ENCODE measurements around the gene DNAH1.

The DNAH1 gene

DNA sequence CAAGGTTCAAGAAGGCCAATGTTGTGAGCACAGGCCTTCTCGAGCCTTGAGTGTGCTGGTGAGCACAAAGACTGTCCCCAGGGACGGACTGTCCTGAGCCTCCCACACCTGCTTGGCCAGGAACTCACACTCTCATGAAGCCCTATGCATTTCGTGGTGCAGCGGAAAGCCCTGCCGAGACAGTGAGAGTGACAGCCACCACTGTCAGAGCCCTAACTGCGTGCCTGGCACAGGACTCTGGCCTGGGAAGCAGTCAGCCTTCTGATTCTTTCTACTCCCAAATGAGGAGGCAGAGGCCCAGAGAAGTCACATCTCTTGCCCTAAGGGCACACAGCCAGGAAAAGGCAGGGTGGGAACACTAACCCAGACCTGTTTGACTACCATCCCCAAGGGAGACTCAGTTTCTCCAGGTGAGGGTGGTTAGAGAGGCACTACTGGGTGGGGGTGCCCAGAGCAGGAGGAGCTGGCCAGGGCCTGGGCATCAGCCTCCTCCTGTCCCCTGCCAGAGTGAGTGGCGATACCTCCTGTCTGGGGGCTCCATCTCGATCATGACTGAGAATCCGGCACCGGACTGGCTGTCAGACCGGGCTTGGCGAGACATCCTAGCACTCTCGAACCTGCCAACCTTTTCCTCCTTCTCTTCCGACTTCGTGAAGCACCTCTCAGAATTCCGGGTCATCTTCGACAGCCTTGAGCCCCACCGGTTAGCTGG, 78.0 kb downstream of the DNAH1 start:
- no peak for DNase-seq

DNA sequence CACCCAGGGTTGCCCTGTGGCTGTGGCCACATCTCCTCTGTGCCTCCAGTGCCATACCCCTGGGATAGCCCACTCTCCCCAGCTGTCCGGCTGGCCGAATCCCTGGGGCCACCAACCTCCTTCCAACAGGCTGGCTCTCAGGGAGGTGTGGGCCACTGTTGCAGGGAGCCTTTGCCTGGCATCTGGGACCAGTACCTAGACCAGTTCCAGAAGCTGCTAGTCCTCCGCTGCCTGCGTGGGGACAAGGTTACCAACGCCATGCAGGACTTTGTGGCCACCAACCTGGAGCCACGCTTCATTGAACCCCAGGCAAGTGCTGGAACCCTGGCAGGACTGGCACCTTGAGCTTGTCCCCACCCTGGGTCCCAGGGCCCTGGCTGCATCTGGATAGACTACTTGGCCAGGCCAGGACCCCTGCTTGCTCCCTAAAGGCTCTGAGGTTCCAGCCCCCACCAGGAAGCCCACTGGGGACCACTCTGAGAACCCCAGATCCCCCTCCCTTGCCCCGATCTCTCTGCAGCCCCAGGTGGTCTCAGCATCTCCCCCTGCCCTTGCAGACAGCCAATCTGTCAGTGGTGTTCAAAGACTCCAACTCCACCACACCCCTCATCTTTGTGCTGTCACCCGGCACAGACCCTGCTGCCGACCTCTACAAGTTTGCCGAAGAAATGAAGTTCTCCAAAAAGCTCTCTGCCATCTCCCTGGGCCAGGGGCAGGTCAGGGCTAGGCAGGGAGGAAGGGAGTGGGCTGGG, 78.8 kb downstream of the DNAH1 start:
- no peak for DNase-seq

DNA sequence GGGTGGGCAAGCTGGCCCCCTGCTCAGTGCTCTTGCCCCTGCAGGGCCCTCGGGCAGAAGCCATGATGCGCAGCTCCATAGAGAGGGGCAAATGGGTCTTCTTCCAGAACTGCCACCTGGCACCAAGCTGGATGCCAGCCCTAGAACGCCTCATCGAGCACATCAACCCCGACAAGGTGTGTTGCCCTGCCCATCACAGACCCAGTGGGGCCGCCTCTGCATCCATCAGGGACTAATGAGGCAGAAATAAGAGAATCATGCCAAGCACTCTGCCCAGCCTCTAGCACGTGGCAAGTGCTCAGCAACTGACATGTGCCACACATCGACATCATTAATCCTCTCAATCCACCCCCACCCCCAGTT, 79.4 kb downstream of the DNAH1 start:
- DNase-seq = no peak

DNA sequence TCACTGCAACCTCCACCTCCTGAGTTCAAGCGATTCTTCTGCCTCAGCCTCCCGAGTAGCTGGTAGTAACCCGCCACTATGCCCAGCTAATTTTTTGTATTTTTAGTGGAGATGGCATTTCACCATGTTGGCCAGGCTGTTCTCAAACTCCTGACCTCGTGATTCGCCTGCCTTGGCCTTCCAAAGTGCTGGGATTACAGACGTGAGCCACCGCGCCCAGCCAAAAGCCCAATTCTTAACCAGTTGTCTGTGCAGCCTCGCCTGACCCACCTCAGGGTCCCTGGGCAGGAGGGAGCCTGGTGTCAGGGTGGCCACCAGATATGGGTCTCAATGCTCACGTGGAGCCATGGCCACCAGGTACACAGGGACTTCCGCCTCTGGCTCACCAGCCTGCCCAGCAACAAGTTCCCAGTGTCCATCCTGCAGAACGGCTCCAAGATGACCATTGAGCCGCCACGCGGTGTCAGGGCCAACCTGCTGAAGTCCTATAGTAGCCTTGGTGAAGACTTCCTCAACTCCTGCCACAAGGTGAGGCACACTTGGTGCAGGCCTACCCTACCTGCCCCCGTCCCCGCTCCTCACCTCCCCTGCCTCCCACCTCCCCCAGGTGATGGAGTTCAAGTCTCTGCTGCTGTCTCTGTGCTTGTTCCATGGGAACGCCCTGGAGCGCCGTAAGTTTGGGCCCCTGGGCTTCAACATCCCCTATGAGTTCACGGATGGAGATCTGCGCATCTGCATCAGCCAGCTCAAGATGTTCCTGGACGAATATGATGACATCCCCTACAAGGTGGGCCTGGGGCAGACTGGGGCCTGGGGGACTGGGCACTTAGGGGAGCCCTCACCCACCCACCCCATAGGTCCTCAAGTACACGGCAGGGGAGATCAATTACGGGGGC, 80.1 kb downstream of the DNAH1 start:
- DNase-seq = no peak

DNA sequence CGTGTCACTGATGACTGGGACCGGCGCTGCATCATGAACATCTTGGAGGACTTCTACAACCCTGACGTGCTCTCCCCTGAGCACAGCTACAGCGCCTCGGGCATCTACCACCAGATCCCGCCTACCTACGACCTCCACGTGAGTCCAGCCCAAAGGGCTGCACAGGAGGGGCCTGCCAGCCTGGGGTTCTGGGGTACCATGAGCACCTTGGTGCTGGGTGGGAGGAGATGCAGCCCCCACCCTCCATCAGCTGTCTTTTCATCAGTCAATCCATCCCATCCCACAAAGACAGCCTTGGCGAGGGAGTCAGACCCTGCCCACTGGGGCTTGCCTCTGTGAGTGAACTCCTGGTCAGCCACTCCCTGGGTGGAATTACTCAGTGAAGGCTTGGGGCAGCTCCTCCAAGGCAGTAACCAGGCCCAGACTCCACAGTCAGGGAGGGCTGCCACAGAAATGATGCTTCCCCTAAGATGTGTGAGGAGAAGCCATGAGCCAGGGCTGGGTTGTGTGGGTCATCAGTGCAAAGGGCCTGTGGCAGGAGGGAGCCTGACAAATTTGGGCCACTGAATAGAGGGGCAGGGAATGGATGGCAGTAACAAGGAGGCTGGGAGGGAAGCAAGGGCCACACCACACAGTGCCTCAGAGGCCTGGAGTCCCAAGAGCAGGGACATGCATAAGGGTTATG, 80.9 kb downstream of the DNAH1 start:
- no peak for DNase-seq

DNA sequence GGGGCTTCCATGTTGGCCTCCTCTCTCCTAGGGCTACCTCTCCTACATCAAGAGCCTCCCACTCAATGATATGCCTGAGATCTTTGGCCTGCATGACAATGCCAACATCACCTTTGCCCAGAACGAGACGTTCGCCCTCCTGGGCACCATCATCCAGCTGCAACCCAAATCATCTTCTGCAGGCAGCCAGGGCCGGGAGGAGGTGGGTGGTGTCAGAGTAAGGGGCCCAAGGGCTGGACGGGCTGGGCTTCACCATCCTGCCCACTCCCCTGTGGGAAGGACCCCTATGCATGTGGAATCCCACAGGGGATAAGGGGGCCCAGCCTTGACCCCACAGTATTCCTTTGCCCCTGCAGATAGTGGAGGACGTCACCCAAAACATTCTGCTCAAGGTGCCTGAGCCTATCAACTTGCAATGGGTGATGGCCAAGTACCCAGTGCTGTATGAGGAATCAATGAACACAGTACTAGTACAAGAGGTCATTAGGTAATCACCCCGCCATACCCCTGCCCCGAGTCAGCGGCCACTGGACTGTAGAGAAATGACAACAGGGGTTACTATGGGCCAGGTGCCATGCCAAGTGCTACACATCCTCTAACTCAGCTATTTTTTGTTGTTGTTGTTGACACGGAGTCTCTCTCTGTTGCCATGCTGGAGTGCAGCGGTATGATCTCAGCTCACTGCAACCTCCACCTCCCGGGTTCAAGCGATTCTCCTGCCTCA, 81.7 kb downstream of the DNAH1 start:
- no peak for DNase-seq

DNA sequence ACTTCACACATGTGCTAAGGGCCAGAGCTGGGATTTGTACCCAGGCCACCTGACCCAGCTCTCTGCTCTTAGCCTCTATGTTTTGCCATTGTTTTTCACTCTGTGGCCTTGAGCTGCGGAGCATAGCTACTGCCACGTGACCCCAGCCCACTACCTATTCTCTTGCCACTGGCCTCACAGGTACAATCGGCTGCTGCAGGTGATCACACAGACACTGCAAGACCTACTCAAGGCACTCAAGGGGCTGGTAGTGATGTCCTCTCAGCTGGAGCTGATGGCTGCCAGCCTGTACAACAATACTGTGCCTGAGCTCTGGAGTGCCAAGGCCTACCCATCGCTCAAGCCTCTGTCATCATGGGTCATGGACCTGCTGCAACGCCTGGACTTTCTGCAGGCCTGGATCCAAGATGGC, 82.6 kb downstream of the DNAH1 start:
- DNase-seq = no peak

DNA sequence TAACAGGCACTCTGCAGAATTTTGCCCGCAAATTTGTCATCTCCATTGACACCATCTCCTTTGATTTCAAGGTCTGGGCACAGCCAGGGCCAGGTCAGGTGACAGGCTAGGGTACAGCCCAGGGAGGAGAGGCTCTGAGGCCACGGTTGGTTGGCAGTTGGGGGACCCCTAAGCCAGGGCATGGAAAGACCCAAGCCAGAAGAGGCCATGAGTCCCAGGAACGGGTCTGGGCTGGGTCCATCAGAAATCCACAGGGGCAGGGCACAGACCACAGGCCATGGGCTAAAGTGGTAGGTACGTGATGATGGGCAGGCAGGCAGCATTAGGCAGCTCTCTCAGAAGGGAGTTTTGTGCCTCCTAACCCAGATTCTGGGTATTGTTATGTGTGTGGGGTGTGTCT, 83.0 kb downstream of the DNAH1 start:
- no peak for DNase-seq

DNA sequence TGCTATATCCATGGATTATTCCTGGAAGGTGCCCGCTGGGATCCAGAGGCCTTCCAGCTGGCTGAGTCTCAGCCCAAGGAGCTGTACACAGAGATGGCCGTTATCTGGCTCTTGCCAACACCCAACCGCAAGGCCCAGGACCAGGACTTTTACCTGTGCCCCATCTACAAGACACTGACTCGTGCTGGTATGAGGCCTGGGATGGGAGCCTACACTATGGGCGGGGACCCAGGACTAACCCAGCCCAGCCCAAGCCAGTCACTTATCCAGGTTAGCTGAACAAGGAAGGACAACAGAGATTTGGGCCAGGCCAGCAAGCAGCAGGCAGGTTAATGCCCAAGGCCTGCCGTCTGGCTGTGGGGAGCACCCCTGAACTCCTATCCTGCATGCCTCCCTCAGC, 83.5 kb downstream of the DNAH1 start:
- no peak for DNase-seq

DNA sequence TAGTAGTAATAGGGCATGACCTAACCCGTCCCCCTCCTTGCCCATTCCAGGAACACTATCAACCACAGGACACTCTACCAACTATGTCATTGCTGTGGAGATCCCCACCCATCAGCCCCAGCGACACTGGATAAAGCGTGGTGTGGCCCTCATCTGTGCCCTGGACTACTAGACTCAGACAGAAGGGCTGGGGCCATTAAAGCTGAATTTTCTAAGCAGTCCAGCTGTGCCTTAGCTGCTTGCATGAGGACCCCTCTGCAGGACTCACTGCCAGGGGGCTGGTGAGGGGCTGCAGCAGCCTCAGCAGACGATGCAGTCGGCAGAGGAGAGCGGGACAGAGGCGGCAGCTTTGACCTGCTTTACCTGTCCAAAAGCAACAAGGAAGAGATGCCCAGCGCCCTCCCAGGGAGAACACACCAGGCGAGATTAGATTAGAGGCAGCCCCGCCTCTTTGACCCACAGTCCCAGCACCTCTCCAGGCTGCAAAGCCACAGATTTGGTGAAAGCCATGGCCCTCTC, 84.2 kb downstream of the DNAH1 start:
- DNase-seq = no peak

DNA sequence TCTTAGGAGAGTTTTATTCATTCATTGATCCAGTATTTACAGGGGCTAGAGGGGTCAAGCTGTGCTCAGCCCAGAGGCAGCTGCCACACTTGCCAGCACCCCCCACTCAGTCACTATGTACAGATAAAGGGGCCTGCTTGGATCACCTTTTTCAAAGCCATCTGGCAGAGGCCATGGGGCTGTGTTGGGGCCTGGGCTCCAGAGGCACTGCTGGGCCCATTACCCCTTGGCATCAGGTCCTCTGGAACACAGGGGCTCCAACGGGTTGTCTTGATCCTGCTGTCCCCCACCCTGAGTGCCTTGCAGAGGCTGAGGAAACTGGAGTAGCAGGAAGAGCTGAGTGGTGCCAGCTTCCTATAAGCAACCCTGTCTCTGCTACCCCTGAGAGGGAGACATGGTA, 84.9 kb downstream of the DNAH1 start:
- no peak for DNase-seq

DNA sequence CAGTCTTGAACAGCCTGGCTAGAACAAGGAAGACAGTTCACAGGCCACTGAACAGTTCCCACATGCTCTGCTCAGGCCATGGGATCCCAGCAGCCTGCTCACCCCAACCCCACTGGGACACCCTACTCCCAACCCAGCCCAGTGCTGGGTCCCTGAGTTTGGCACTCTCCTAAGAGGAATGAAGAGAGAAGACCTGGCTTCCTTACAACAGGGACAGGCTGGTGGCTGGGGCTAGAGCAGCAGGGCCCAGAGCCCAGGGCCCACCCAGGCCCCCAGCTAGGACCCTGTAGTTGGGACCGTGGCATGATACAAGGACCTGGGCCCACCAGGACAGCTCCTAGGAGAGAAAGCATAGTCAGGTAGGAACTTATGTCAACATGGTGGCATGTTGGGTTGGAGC, 85.4 kb downstream of the DNAH1 start:
- no peak for DNase-seq

DNA sequence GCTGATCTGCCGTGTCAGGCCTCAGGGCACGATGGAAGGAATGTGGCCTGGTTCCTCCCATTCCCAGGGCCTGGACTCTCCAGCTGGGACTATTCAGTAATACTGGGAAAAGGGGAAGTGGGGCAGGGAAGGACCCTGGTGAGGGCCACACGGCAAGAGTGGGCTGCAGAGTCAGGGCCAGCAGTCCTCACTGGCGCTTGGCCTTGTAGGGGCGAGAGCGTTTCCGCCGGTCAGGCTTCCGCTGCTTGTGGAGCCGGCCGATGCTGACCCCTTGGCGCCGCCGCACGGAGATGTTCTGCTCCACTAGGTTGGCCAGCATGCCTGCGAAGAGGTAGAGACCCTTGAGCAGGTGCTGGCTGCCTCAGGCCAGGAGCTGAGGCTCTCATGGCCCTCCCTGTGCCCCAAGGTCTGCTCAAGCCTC, 86.0 kb downstream of the DNAH1 start:
- no peak for DNase-seq

DNA sequence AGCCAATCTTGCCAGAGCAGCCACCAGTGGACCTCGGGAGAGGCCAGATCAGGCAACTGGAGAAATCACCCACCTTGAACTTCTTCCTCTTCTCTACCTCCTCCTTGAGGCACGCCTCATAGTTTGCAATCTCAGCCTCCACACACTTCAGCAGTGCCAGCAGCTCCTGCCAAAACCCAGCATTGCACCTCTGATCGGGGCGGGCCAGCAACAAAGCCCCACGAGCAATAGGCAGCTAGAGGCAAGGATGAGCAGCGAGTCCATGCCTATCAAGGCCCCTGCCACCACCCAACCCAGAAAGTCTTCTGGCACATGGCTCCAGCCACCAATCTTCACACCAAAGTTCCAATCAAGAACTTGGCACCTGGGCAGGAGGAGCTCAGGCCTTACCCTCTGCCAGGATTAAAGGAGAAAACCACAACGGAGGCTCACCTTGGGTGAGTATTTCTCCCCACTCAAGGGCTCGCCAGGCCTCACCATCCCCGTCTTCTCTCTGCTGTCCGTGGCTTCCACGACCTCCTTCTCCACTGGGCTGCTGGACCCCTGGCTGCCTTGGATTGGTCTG, 86.7 kb downstream of the DNAH1 start:
- DNase-seq = no peak

DNA sequence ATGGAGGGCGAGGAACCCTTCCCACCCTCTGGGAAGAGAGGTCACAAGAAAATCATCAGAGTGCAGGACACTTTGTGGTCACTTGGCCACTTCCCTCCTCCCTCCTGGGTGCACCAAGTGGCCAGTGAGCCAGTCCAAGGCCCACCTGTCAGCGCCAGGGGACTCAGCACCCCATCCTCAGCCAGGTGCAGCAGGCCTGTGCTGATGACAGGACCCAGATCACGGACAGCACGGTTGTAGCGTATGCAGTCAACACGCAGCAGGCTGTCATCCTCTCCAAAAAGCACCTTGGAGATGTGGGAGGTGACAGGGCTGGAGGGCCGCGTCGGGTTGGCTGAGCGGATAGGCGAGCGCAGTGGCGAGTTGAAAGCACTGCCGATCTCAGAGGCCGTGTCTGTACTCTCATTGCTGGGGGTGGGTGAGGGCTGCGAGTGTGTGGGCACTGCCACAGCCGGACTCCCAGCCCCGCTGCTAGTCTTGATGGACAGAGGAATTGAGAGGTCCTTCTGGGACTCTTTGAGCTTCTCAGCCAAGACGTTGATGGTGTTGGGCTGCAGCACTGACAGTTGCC, 87.2 kb downstream of the DNAH1 start:
- DNase-seq = no peak

DNA sequence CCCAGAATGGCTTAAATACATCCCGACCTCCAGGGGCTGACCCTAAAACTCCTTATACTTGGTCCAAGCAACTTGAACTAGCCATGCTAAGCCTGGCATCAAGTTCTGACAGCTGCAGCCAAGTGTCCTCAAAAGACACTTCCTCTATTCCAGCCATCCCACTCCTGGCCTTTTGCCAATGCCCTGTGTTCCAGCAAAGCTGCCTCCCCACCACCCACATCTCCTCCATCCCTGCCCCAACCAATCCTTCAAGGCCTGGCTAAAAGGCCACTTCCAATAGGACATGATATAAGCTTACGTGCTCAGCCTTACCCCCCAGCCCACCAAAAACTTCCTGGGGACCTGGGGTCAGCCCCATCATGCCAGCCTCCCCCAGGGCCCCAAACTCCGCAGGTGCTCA, 87.8 kb downstream of the DNAH1 start:
- no peak for DNase-seq

DNA sequence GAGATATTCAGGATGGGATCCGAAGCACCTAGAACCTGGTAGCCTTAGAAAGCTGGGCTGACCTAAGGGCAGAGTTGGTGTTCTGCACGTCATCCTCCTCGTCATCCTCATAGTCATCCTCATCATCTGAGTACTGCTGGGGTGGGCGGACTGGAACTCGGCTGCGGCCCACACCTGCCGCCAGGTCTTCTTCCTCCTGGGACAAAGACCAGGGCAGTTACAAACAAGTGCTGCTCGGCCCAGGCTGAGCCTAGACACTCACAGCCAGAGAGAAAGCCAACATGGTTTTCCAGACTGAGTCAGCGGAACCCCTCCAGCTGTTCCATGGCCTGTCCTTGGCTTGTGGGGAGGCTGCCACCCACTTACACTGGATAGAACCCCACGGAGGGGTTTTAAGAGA, 88.3 kb downstream of the DNAH1 start:
- no peak for DNase-seq

DNA sequence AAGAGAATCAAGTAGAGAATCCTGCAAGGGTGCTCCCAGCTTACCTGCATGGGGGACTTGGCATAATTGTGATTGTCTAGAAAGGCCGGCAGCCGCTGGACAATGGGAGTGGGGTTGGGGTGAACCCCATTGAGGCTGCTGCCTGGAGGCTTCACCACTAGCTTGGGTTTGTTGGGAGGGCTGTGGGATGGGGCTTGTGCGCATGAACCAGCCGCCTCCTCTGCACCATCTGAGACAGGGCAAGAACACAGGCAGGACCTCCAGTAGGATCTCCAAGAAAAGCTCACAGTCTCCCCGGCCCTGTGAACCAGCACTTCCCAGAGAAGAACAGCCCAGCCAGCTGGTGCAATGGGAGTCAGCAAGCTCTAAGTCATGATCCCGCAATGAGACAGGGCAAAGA, 88.9 kb downstream of the DNAH1 start:
- DNase-seq = no peak

DNA sequence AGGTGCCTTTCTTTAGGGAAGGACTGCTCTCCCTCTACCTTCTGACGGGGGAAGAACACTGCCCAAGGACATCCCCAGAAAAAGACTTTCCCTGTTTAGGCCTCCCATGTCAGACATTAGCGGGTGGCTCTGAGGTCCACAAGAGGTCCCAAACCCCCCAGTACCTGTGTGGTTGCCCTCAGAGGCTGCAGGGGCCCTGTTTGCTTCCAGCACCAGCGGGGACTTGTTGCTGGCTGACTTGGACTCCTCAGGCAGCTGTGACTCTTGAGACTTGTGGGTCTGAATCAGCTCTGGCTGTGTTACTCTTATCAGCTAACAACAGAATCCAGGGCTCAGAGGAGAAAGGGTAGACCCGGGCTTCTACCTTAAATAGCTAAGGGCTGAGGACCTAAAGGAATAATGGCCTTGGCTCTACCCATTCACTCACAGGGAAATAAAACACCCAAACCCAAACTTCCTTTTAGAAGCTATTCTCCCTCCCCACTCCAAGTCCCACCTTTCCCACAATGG, 89.5 kb downstream of the DNAH1 start:
- DNase-seq = no peak

DNA sequence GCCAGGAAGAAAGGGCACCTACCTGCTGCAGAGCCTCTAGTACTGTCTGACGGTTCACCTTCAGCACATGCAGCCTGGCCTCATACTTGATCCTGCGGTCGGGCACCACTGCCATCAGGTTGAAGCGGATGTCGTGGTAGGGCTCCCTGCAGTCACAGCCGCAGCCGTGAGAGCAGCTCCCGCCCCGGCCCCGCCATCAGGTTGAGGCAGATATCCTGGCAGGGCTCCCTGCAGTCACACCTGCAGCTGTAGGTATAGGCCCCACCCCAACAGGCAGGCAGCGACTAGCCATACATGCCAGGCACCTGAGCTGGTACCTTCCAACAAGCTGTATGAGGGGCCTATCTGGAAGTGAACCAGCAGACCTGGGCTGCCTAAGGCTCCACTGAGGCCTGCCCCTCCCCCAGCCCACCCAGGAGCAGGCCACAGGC, 90.1 kb downstream of the DNAH1 start:
- no peak for DNase-seq
